GM10847 (cell line): ENCODE data around the gene TMPRSS6.

Experiments used
- POLR2A ChIP-seq: IDR thresholded peaks from 2 replicates; pipeline ENCODE4 v1.6.1; 2011; ENCODE audit not compliant: insufficient read length; ENCODE audit errors: extremely low read depth

TMPRSS6 gene

GRCh38 chr22:37059876-37060449, 49.5 kb downstream of the TMPRSS6 start:
- TF ChIP-seq POLR2A: no peak

GRCh38 chr22:37058917-37059701, 50.4 kb downstream of the TMPRSS6 start:
- TF ChIP-seq POLR2A: no peak

GRCh38 chr22:37057796-37058510, 51.6 kb downstream of the TMPRSS6 start:
- TF ChIP-seq POLR2A: no peak

- no peak for TF ChIP-seq POLR2A
Observed at GRCh38 chr22:37057226-37057625, 52.3 kb downstream of the TMPRSS6 start.

- no peak for TF ChIP-seq POLR2A
Observed at GRCh38 chr22:37056246-37056645, 53.3 kb downstream of the TMPRSS6 start.

GRCh38 chr22:37054600-37055365, 54.7 kb downstream of the TMPRSS6 start:
- TF ChIP-seq POLR2A: no peak

GRCh38 chr22:37054056-37054395, 55.5 kb downstream of the TMPRSS6 start:
- no peak for TF ChIP-seq POLR2A

GRCh38 chr22:37053310-37054055, 56.0 kb downstream of the TMPRSS6 start:
- no peak for TF ChIP-seq POLR2A

- TF ChIP-seq POLR2A: no peak
Observed at GRCh38 chr22:37052386-37053309, 56.9 kb downstream of the TMPRSS6 start.

- peak; percentile 18 for TF ChIP-seq POLR2A
Observed at GRCh38 chr22:37051391-37052385, 57.8 kb downstream of the TMPRSS6 start, which contains the start of gene KCTD17. Gene KCTD17, plus strand, starts transcription at chr22:37051742. Its CDS starts 19 bp downstream, at chr22:37051761.

GRCh38 chr22:37050913-37051312, 58.6 kb downstream of the TMPRSS6 start:
- no peak for TF ChIP-seq POLR2A

GRCh38 chr22:37049224-37049623, 60.3 kb downstream of the TMPRSS6 start:
- TF ChIP-seq POLR2A: no peak
